ENCODE results near the gene RNF214.
"Not testable (repeated sequence)": the region's sequence is repeated elsewhere in the genome, so short reads cannot be mapped to it uniquely, and the experiment has no call there.

RNF214 gene

GRCh38 chr11:117232911-117233409 lies 489 bp downstream of the RNF214 start:
- DNase-seq, result no peak

- no peak for DNase-seq
These were observed 5.8 kb downstream of the RNF214 start for GRCh38 chr11:117238221-117238620.

DNA sequence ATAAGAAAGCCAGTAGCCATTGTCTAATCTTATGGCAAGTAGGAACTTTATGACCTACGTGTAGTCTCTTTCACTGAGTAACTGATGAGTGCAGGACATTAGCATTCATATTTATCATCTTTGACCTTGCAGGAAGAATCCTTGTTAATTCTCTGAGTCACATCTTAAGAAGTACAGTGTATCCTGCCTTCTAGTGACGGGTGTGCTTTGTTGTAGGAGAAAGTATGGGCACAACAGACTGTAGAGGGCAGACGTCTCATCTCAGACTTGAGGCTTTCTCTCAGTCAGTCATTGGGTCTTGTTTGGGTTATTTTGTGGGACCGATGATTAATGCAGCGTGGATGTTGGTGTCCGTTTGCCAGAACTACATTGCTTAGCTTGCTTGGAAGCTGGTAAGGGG lies 6.8 kb downstream of the RNF214 start:
- no peak for DNase-seq

GRCh38 chr11:117248341-117248740 lies 15.9 kb downstream of the RNF214 start:
- no peak for DNase-seq

DNA sequence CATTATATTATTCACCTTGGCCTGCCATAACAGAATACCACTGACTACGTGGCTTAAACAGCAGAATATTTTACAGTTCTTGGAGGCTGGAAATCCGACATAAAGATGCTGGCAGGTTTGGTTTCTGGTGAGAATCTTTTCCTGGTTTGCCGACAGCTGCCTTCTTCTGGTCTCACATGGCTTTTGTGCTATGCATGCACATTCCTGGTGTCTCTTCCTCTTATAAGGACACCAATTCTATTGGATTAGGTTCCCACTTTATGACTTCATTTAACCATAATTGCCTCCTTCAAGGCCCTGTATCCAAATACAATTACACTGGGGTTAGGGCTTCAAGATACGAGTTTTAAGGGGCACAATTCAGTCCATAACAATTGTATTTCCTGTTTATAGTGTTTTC lies 17.1 kb downstream of the RNF214 start:
- no peak for DNase-seq

DNA sequence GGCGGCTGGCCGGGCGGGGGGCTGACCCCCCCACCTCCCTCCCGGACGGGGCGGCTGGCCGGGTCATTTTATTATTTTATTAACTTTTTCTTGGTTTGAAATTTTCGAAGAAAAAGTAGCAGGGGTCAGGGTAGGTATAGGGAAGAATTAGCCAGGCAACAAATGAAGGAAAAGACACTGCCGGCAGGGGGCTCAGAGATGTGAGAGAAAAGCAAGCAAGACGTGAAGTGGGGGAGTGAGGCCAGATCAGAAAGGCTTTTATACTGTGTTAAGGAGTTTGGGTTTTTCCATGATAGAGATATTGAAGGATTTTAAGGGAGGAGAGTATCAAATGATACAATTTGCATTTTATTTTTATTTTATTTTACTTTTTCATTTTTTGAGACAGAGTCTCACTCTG lies 19.0 kb downstream of the RNF214 start:
- no peak for DNase-seq

GRCh38 chr11:117255966-117256365 lies 23.5 kb downstream of the RNF214 start:
- no peak for DNase-seq

GRCh38 chr11:117256573-117256972 lies 24.1 kb downstream of the RNF214 start:
- no peak for DNase-seq

- DNase-seq, result no peak
These were observed 26.1 kb downstream of the RNF214 start for GRCh38 chr11:117258576-117258975.

DNA sequence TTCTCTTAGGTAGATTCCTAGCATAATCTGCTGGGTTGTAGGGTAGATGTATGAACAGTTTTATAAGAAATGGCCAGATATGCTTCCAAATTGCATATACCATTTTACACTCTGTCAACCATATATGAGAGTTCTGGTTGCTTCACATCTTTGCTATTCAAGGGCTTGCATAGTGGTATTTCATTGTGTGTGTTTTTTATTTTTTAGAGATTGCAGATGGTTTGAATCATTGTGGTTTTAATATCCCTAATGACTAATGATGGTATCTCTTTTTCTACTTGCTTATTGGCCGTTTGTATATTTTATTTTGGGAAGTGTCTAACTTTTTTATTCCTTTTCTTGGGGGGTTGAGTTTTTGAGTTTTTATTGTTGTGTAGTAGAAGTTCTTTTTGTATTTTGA lies 26.9 kb downstream of the RNF214 start:
- DNase-seq, result no peak

GRCh38 chr11:117264624-117265323 lies 32.3 kb downstream of the RNF214 start:
- not testable (repeated sequence) for DNase-seq

DNA sequence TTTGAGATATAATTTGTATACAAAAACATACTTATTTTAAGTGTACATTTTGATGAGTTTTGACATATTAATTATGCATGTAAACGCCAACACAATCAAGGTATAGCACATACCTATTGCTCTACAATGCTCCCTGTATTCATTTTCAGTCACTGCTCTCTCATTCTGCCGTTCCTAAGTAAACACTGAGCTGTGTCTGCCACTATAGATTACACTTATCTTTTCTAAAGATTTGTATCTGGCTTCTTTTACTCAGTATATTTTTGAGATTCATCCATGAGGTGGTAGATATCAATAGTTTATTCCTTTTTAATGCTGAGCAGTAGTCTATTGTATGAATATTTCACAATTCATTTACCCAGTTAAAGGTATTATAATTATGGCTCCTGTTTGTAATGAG lies 33.3 kb downstream of the RNF214 start:
- no peak for DNase-seq

- no peak for DNase-seq
These were observed 37.4 kb downstream of the RNF214 start for GRCh38 chr11:117269856-117270255.

- DNase-seq, result no peak
These were observed 38.7 kb downstream of the RNF214 start for GRCh38 chr11:117271208-117271607.

DNA sequence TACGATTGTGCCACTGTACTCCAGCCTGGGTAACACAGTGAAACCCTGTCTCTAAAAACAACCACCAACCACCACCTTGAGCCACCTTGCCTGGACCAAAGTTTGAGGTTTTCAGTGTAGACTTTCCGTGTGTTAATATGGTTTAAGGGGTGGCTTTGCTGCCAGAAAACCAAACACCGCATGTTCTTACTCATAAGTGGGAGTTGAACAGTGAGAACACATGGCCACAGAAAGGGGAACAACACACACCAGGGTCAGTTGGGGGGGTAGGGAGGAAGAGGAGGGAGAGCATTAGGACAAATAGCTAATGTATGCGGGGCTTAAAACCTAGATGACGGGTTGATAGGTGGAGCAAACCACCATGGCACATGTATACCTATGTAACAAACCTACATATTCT lies 39.7 kb downstream of the RNF214 start:
- not testable (repeated sequence) for DNase-seq

GRCh38 chr11:117273550-117274289 lies 41.2 kb downstream of the RNF214 start:
- DNase-seq, result no peak

- DNase-seq, result no peak
These were observed 45.9 kb downstream of the RNF214 start for GRCh38 chr11:117278347-117278746.

GRCh38 chr11:117279711-117280376 lies 47.4 kb downstream of the RNF214 start:
- DNase-seq, result no peak

- no peak for DNase-seq
These were observed 48.7 kb downstream of the RNF214 start for GRCh38 chr11:117281159-117281558.

GRCh38 chr11:117281869-117282268 lies 49.4 kb downstream of the RNF214 start:
- DNase-seq, result no peak

DNA sequence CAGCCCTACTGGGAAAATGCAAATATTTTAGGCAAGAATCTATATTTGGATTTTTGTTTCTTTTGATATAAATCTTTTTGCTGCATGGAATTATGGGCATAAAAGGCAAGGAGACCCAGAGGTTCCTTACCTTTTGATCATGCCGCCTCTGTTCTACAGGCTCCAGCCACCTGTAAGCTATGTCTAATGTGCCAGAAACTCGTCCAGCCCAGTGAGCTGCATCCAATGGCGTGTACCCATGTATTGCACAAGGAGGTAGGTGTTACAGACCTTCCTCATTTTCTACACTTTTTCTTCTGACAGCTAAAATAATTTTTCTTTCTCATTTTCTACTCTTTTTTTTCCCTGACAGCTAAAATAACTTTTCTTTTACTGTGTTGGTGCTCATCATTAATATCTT lies 50.5 kb downstream of the RNF214 start:
- no peak for DNase-seq

- DNase-seq, result no peak
These were observed 51.6 kb downstream of the RNF214 start for GRCh38 chr11:117284053-117284452.

GRCh38 chr11:117286588-117286987 lies 54.1 kb downstream of the RNF214 start:
- DNase-seq, result no peak

GRCh38 chr11:117287668-117288067 lies 55.2 kb downstream of the RNF214 start:
- DNase-seq, result no peak
